GM21717 (cell line): Measurements from ENCODE around the gene XDH.

Source experiments
- ATAC-seq: cut with Tn5 transposase; IDR thresholded peaks from one replicate; pipeline ENCODE4 v1.9.1; 2021; ENCODE audit warnings: mild to moderate bottlenecking, moderate library complexity; ENCODE audit not compliant: unreplicated experiment

Gene XDH

GRCh38 chr2:31414601-31415241 lies at the start of gene XDH:
Gene XDH (minus strand): TSS chr2:31414742. CDS start chr2:31414666, 76 bp downstream.
- ATAC-seq, result no peak

GRCh38 chr2:31457651-31458050 lies 43.1 kb upstream of the XDH start:
- no peak for ATAC-seq

GRCh38 chr2:31446848-31447247 lies 32.3 kb upstream of the XDH start:
- ATAC-seq, result no peak

GRCh38 chr2:31442376-31442775 lies 27.8 kb upstream of the XDH start:
- ATAC-seq, result no peak

GRCh38 chr2:31440764-31441163 lies 26.2 kb upstream of the XDH start:
- ATAC-seq, result no peak

- no peak for ATAC-seq
Observed at GRCh38 chr2:31434911-31435310, 20.4 kb upstream of the XDH start.

- ATAC-seq, result no peak
Observed at GRCh38 chr2:31433541-31433940, 19.0 kb upstream of the XDH start.

- ATAC-seq, result no peak
Observed at GRCh38 chr2:31430439-31431165, 16.1 kb upstream of the XDH start.

GRCh38 chr2:31429759-31430438 lies 15.4 kb upstream of the XDH start:
- no peak for ATAC-seq

GRCh38 chr2:31429040-31429439 lies 14.5 kb upstream of the XDH start:
- ATAC-seq, result no peak

GRCh38 chr2:31428001-31428418 lies 13.5 kb upstream of the XDH start:
- ATAC-seq, result no peak

GRCh38 chr2:31426096-31426495 lies 11.6 kb upstream of the XDH start:
- ATAC-seq, result no peak

GRCh38 chr2:31421634-31422033 lies 7.1 kb upstream of the XDH start:
- no peak for ATAC-seq

- no peak for ATAC-seq
Observed at GRCh38 chr2:31420936-31421335, 6.4 kb upstream of the XDH start.

GRCh38 chr2:31419386-31419785 lies 4.8 kb upstream of the XDH start:
- no peak for ATAC-seq

GRCh38 chr2:31415421-31415820 lies 879 bp upstream of the XDH start:
- ATAC-seq, result no peak

- ATAC-seq, result no peak
Observed at GRCh38 chr2:31413862-31414550, 536 bp downstream of the XDH start.

GRCh38 chr2:31413025-31413424 lies 1.5 kb downstream of the XDH start:
- no peak for ATAC-seq

- ATAC-seq, result no peak
Observed at GRCh38 chr2:31411771-31412170, 2.8 kb downstream of the XDH start.

- no peak for ATAC-seq
Observed at GRCh38 chr2:31406593-31407385, 7.8 kb downstream of the XDH start.

- ATAC-seq, result no peak
Observed at GRCh38 chr2:31404827-31405226, 9.7 kb downstream of the XDH start.
